ENCODE results near the gene MAGEH1.
"Not testable (repeated sequence)": the region's sequence is repeated elsewhere in the genome, so short reads cannot be mapped to it uniquely, and the experiment has no call there.

GRCh38 chrX:55465791-55466190 lies 13.9 kb downstream of the MAGEH1 start:
- TF ChIP-seq, protein P1, sequence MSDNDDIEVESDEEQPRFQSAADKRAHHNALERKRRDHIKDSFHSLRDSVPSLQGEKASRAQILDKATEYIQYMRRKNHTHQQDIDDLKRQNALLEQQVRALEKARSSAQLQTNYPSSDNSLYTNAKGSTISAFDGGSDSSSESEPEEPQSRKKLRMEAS (IDR thresholded peaks at IDR 0.05) = not testable (repeated sequence)
- TF ChIP-seq, protein P2, sequence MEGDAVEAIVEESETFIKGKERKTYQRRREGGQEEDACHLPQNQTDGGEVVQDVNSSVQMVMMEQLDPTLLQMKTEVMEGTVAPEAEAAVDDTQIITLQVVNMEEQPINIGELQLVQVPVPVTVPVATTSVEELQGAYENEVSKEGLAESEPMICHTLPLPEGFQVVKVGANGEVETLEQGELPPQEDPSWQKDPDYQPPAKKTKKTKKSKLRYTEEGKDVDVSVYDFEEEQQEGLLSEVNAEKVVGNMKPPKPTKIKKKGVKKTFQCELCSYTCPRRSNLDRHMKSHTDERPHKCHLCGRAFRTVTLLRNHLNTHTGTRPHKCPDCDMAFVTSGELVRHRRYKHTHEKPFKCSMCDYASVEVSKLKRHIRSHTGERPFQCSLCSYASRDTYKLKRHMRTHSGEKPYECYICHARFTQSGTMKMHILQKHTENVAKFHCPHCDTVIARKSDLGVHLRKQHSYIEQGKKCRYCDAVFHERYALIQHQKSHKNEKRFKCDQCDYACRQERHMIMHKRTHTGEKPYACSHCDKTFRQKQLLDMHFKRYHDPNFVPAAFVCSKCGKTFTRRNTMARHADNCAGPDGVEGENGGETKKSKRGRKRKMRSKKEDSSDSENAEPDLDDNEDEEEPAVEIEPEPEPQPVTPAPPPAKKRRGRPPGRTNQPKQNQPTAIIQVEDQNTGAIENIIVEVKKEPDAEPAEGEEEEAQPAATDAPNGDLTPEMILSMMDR (IDR thresholded peaks at IDR 0.05; ENCODE audit: low read depth, low read length, missing input control) = not testable (repeated sequence)
- not testable (repeated sequence) for TF ChIP-seq JUND (IDR thresholded peaks at IDR 0.05); EGR1 (IDR thresholded peaks at IDR 0.05; ENCODE audit: low read depth in 2 of 2); GABPA (IDR thresholded peaks at IDR 0.05 in 1 of 2, conservative IDR thresholded peaks at IDR 0.05 in 1 of 2); TAF1 (conservative IDR thresholded peaks at IDR 0.05); RAD21 (IDR thresholded peaks at IDR 0.05); YY1 (IDR thresholded peaks at IDR 0.05); RXRA (IDR thresholded peaks at IDR 0.05)
- TF ChIP-seq, protein P3, sequence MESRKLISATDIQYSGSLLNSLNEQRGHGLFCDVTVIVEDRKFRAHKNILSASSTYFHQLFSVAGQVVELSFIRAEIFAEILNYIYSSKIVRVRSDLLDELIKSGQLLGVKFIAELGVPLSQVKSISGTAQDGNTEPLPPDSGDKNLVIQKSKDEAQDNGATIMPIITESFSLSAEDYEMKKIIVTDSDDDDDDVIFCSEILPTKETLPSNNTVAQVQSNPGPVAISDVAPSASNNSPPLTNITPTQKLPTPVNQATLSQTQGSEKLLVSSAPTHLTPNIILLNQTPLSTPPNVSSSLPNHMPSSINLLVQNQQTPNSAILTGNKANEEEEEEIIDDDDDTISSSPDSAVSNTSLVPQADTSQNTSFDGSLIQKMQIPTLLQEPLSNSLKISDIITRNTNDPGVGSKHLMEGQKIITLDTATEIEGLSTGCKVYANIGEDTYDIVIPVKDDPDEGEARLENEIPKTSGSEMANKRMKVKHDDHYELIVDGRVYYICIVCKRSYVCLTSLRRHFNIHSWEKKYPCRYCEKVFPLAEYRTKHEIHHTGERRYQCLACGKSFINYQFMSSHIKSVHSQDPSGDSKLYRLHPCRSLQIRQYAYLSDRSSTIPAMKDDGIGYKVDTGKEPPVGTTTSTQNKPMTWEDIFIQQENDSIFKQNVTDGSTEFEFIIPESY (IDR thresholded peaks at IDR 0.05) = not testable (repeated sequence)
- TF ChIP-seq, protein P4, sequence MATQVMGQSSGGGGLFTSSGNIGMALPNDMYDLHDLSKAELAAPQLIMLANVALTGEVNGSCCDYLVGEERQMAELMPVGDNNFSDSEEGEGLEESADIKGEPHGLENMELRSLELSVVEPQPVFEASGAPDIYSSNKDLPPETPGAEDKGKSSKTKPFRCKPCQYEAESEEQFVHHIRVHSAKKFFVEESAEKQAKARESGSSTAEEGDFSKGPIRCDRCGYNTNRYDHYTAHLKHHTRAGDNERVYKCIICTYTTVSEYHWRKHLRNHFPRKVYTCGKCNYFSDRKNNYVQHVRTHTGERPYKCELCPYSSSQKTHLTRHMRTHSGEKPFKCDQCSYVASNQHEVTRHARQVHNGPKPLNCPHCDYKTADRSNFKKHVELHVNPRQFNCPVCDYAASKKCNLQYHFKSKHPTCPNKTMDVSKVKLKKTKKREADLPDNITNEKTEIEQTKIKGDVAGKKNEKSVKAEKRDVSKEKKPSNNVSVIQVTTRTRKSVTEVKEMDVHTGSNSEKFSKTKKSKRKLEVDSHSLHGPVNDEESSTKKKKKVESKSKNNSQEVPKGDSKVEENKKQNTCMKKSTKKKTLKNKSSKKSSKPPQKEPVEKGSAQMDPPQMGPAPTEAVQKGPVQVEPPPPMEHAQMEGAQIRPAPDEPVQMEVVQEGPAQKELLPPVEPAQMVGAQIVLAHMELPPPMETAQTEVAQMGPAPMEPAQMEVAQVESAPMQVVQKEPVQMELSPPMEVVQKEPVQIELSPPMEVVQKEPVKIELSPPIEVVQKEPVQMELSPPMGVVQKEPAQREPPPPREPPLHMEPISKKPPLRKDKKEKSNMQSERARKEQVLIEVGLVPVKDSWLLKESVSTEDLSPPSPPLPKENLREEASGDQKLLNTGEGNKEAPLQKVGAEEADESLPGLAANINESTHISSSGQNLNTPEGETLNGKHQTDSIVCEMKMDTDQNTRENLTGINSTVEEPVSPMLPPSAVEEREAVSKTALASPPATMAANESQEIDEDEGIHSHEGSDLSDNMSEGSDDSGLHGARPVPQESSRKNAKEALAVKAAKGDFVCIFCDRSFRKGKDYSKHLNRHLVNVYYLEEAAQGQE (IDR thresholded peaks at IDR 0.05) = not testable (repeated sequence)

All from liver (tissue), 3 donors.